GM08714 (cell line): Measurements from ENCODE around the gene CCDC71L.

Experiments used
- H3K4me3 ChIP-seq: fragments of 200-500 bp; sonication (Bioruptor generic); 2 replicates; pipeline ENCODE4 v1.5.1; 2014; ENCODE audit warnings: mild to moderate bottlenecking, low read length, inconsistent platforms
- ZNF274 ChIP-seq: IDR thresholded peaks from 2 replicates; pipeline ENCODE4 v1.6.1; 2012; ENCODE audit warnings: mild to moderate bottlenecking, low read depth, low read length

CCDC71L gene

DNA sequence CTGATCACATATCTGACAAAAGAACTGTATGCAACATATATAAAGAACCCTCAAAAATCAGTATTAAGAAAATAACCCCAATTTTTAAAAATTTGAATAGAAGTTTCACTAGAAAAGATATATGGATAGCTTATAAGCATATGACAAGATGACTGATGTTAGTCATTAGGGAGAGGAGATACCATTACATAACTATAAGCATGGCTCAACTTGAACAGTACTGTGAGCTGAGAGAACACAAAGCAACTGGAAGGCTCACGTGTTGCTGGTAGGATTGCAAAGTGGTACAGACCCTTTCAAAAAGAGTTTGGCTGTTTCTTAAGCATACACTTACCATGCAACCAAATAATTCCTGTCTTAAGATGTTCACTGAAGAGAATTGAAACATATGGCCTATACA is 14.7 kb downstream of the CCDC71L start:
- no peak for TF ChIP-seq ZNF274
- H3K4me3 ChIP-seq, result no peak overlapping the region

DNA sequence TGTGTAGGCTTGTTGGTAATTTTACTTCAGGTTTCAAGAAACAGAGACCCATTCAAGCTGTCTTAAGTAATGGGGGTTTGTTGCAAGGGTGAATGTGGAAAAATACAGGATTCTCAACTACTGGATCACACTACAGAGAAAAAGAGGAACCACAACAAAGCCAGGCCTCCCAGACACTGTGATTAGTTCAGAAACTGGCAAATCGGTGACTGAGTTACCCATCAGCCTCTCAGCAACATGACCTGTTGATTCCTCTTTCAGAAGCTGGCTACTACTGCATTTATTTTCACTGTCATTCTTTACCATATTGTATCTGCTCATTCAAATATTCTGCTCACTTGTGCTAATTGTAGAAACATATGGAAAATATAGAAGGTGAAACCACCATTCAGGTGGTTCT is 16.0 kb downstream of the CCDC71L start:
- no peak for TF ChIP-seq ZNF274

DNA sequence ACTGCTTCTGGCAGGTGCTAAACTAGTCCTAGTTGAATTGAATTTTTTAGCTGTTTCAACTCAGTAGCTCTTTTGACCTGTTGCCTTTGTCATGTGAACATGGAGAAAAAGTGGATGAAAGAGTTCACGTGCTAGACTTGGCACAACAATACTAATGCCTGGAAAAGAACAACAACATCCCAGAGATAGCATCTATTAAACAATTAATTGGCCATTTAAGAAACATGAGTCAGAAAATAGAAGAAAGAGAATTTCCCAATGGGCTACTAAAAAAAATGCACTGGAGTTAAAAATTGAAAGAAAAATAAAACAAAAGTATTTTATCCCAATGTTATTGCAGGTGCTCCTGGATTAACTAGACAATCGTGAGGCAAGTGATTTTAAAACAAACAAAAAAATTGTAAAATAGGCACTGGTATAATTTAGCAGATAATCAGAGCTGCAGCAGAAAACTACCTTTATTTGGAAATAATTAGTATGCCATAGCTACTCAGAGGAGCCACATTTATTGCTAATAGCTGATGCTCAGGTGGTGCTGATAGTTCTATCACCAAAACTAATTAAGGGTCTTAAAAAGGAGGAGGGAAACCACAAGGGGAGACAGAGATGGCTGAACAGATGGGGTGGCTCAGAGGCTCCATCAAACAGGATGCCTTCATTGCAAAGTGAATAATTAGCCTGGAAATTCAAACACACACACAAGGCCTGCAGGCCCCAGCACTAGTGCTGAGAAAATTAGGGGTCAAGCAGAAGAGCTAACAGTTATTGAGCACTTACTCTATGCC is 17.6 kb downstream of the CCDC71L start:
- no peak for TF ChIP-seq ZNF274
- H3K4me3 ChIP-seq, result no peak overlapping the region

More for the DNA sequence above, 16.0 kb downstream of the CCDC71L start:
- H3K4me3 ChIP-seq, result no peak overlapping the region

DNA sequence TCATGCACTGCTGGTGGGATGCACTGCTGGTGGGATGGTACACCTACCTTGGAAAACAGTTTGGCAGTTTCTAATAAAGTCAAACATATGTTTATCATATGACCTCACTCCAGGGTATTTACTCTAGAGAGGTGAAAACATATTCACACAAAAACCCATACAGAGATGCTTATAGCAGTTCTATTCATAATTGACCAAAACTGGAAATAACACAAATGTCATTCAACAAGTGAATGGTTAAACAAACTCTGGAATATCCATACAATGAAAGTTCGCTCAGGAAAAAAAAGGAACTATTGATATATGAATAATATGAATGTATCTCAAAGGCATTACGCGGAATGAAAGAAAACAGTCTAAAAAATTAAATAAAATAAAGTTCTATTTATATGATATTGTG is 19.5 kb downstream of the CCDC71L start:
- no peak for TF ChIP-seq ZNF274
- no peak overlapping the region for H3K4me3 ChIP-seq

DNA sequence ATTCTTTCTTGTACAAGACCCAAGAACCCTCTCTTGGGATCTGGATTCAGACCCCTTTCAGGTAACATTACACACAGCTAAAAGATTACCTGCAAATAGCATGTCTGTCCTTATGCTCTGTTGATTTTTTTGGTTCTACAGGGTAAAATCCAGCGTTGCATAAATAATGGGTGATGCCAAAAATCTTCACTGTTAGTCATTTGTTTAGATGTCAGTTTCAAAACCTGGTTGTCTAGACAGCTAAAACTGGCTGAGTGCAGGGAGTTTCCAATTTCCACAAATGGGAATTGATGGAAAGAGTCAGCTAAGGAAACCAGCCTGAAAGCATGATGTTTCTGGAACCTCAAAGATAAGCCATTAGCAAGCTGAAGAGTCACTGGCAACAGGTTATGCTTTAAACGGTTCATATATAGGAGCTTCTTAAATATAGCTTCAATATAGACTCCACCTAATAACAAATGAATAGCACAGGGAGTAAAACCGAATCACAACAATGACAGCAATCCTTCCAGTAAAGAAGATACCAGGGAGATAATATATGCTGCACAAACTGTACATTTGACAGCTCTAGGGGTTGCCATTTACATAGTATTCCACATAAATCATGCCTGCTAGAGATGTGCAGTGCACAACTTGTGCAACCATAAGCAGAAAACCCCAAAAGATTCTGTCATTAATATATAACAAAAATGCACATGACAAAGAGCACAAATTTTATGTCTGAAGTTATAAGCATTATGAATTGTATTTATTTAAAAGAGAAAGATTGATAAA is 20.4 kb downstream of the CCDC71L start:
- H3K4me3 ChIP-seq, result no peak overlapping the region

DNA sequence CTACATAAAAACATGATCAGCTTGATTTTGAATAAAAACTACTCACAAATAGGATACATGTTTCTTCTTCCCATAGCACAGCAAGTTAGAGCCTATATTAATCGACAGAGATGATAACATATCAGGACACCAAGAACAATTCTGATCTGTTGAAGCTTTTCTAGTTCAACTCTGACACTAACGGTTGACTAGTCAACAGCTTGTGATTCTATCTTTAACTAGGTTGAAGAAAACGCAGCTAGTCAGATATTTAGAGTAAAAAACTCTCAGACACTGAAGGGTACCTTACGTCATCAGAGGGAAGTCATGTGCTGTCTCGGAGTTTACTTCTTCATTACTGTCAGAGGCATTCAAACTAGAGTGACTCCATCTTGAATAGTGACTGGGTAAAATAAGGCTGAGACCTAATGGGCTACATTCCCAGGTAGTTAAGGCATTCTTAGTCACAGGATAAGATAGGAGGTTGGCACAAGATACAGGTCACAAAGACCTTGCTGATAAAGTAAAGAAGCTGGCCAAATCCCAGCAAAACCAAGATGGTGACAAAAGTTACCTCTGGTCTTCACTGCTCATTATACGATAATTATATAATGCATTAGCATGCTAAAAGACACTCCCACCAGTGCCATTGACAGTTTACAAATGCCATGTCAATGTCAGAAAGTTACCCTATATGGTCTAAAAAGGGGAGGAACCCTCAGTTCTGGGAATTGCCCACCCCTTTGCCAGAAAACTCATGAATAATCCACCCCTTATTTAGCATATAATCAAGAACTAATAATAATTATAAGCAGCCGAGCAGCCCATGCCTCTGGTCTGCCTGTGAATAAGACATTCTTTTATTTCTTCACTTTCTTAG is 21.3 kb downstream of the CCDC71L start:
- H3K4me3 ChIP-seq, result no peak overlapping the region
- no peak for TF ChIP-seq ZNF274

More for the DNA sequence above, 20.4 kb downstream of the CCDC71L start:
- no peak for TF ChIP-seq ZNF274

DNA sequence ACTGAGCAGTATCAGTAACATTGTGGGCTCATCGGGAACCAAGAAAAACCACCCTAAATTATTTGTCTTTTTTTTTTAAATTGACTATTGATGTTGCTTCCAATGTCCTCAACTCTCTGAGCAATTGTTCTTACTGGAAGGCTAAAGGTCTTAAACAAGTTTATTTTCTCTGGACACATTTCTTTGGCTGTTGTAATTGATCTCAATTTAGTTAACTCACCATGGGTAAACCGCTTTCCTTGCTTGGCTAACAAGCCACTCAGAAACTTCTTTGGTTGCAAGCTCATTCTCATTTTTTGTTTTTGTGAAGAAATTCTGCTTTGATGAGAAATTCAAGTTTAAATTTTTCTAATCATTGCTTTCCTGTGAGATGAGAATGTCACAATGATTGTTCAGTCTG is 25.5 kb downstream of the CCDC71L start:
- no peak for TF ChIP-seq ZNF274
- H3K4me3 ChIP-seq, result no peak overlapping the region

DNA sequence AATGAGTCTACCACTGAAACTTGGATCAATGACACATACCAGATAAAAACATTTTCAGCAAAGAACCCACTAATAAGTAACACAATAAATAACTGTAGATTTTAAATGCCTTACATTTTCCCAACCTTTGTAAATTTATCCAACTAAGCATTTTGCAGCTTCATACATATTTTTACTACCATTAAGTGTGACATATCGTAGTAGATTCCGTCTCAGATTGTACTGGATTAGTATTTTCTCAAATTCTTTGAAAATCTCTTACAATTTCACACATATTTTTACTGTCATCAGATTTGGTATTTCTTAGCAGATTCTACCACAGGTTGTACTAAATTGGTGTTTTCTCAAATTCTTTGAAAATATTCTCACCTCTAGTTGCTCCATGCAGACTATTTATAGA is 26.0 kb downstream of the CCDC71L start:
- no peak overlapping the region for H3K4me3 ChIP-seq
- no peak for TF ChIP-seq ZNF274

DNA sequence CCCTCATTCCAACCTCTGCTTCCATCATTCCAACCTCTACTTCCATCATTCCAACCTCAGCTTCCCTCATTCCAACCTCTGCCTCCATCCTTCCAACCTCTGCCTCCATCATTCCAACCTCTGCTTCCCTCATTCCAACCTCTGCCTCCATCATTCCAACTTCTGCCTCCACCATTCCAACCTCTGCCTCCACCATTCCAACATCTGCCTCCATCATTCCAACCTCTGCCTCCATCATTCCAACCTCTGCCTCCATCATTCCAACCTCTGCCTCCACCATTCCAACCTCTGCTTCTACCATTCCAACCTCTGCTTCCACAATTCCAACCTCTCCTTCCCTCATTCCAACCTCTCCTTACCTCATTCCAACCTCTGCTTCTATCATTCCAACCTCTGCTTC is 30.3 kb downstream of the CCDC71L start:
- TF ChIP-seq ZNF274, result no peak
- no peak overlapping the region for H3K4me3 ChIP-seq

DNA sequence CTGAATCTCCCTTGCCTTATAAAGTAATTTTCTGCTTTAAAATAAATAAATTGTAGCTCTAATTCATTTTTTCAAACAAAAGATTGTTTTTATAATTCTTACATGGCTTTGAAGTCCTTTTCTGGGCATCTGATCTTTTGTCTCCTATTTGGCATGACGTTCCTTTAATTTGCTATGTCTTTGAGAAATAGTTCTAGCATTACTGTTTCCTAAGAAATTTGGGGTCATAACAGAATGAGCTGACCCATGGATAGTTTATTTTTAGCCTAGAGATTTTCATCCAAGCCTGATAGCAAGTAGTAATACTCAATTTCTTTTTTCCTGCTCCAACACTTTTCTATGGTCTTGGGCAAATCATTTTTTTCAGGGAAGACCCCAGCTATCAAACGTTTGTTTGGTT is 31.4 kb downstream of the CCDC71L start:
- TF ChIP-seq ZNF274, result no peak
- H3K4me3 ChIP-seq, result no peak overlapping the region

DNA sequence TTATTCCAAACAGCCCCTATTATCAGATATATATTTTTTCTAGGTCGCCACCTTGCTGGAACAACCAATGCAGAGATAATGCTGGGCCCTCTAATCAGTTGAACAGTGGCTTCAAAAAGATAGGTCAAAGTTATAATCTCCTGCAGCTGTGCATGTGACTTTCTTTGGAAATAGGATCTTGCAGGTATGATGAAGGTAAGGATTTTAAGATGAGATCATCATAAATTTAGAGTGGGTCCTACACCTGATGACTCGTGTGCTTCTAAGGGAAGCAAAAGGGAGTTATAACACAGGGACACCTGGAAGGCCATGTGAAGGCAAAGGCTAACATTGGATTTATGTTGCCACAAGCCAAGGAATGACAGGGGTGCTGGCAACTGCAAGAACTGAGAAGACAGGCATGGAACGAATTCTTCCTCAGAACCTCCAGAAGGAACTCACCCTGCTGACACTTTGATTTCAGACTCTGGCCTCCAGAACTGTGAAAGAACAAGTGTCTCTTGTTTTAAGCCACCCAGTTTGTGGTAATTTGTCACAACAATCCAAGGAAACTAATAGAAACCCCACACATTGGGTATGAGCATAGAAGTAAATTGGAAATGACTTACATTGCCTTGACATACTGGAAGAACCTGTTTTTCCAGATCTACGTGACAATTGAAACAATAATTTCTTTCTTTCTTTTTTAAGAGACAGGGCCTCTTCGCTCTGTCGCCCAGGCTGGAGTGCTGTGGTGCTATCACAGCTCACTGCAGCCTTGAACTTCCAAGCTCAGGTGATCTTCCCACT is 34.4 kb downstream of the CCDC71L start:
- TF ChIP-seq ZNF274, result no peak
- no peak overlapping the region for H3K4me3 ChIP-seq

DNA sequence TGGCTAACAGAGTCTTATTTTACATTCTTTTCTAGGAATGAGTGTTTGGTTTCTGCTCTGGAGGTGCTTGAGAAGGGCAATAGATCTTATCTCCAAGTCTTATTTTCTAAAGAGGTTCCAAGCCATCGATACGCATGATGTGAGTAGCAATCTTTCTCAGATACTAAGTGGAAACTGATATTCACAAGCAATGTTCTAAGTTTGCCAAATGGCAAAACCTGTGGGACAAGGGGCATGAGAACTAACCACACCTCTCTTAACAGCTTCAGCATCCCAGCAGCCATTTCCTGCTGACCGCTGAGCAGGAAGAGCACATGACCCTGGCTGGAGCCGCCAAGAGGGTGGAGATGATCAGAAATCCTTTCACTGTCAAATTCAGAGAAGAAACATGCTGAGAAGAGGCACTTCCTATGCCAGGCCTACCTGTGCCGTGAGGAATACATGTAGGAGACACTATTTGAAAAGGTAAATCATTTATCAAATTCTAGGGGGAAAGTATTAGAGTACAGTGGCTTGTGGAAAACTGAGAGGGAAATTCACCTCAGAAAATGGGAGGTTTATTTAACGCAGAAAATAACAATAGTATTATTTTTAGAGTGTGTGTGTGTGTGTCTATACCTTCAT is 35.2 kb downstream of the CCDC71L start:
- TF ChIP-seq ZNF274, result no peak
- H3K4me3 ChIP-seq, result no peak overlapping the region

DNA sequence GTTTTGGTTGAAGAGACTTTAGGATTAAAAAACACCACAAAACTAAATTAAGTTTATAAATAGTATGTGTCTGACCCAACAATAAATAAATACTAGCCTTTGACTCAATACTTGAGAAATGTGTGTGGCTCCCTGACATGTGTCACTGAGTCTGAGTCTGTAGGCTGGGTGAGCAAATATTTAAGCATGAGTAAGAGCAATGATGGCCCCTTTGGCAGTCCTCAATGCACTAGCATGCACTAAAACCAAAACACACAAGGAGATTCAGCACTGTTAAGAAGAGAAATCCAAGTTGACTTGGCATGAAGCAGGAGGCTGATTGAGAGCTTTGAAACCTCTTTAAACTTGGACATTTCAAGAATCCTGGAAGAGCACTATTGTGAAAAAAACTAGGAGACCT is 37.1 kb downstream of the CCDC71L start:
- no peak for TF ChIP-seq ZNF274
- H3K4me3 ChIP-seq, result no peak overlapping the region

DNA sequence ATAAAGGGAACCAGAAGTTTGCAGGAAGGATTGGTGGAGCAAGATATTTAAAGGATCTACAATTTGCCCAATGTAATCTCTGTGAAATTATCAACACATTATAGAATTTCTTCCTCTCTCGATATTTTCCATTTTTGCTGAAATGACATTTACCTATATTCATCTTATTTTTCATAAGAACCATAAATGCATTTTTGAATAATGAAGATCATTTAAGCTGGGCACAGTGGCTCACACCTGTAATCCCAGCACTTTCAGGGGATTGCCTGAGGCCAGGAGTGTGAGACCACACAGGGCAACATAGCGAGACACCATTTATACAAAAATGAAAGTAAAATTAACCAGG is 37.7 kb downstream of the CCDC71L start:
- no peak for TF ChIP-seq ZNF274
- no peak overlapping the region for H3K4me3 ChIP-seq
